Activated CD8-positive, alpha-beta memory T cell treated with anti-CD3 and anti-CD28 coated beads, Interleukin-2, amount 50 U/mL, for 48 hours (primary cell): Measurements from ENCODE around the gene ARAP1.

Experiments used
- DNase-seq: peaks from one replicate; pipeline ENCODE4 v3.0.0-alpha.2; 2020

ARAP1 gene

DNA sequence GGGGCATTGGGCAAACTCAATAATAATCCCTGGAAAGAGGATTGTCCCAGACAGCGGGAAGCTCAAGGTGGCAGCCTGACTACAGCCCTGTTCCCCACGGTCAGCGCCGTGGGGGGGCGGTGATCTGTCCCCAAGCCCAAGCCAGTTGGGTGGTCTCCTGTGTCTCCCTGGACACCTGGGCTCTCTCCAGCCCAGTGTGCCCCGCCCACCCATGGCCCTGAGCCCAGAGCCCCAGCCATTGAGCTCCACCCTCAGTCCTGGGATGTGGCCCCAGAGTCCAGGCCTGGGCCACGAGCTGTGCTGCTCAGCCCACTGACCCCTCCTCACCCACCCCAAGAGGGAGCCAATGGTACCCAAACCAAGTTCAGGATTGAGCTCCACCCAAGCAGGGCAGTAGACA, 50.1 kb downstream of the ARAP1 start:
- no peak for DNase-seq

DNA sequence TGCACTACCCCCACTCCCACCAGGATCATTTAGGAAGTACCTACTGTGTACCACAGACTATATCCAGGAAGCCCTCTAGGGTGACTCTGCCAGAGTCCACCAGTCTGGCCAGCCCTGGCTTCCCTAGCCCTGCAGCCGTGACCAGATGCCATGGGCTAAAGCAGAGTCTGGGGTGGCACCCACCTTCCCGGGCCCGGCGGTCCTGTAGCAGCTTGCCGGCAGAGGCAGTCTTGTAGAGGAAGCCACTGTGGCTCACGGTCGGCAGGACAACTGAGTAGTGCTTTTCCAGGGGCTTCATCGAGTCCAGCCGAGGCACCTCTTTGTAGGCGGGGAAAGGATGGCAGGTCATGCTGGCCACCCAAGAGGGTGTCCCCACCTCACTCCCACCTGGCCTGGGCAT, 50.7 kb downstream of the ARAP1 start:
- DNase-seq = no peak

DNA sequence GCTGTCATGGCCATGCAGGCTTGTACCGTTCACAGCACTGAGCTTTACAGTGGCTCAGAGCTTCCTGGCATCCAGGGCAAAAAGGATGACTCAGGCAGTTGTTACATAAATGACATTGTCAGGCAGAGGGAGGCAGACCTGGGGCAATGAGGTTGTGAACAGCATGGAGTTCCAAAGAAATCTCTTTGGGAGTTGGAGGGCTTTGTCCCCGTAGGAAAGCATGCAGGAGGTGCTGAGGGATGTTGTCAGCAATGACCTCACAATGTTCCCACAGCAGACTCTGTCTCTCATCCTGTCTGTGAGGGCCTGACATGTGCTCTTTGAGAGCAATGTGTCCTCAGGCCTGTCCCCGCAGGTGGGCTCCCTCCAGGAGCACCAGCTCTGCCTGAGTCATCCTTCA, 52.1 kb downstream of the ARAP1 start:
- DNase-seq = no peak

DNA sequence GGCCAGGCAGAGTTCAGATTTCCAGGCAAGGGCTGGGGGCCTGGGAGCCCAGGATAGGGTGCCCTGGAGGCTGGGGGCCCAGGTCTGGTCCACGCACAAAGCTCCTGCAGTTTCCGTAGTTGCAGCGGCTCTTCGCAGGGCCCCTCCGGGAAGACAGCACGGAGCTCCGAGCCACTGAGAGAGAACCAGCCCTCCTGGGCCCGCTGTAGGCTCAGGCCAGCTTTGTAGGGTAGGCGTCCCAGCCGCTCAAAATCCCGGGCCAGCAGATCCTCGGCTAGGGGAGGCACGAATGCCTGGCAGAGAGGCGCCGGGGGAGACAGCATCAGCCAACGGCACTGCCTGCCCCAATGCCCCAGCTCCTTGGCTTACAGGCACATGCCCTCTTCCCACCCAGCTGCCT, 54.4 kb downstream of the ARAP1 start:
- no peak for DNase-seq

DNA sequence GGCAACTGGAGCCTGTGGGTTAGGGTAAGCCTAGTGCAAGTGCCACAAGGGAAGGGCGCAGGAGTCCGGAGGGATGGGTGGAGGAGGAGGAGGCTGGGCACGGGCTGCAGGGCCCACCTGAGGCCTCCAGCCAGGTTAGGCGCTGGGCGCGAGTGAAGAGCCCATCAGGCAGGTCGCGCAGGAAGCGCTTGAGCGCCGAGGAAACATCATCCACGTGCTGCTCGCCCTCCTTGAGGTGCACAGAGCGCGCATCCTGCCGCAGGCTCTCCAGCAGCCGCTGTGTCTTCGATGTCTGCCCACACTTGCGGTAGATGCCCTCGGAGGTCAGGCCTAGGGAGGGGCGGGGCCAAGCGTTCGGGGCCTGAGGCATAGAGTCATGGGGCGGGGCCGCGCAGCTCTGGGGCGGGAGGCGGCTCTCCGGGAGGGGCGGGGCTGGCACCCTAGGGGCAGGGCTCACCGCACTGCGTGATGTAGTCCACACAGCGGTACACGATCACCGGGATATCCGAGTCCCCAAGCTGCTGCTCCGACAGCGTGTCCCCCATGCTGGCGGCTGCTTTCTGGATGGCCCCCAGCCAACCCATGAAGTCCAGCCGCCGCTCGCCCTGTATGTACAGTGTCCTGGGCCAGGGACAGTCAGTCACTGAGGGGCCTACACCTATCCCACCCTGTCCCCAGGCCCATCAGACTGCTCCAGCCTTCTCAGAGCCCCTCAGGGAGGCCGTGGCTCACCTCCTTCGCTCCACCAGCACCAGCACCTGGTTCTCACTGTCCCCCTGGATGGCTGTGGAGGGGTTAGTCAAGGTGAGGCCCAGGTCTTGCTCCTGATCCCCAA, 55.1 kb downstream of the ARAP1 start:
- no peak for DNase-seq

DNA sequence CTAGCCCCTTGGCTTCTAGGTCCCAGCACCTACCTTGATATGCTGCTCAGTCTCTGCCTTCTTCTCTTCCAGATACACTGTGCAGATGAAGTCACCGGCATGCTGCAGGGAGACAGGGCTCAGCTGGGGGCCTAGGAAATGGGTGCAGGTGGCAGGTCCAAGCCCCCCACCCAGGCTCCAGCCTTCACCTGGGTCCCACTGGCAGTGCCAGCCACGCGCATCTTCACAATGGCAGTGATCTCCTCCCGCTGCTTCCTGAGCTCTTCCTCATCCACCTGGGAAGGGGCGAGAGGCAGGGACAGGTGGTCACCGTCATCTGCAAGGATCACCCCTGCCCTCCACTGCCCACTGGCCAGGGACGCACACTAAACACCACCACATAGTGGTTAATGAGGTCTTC, 56.9 kb downstream of the ARAP1 start:
- no peak for DNase-seq

DNA sequence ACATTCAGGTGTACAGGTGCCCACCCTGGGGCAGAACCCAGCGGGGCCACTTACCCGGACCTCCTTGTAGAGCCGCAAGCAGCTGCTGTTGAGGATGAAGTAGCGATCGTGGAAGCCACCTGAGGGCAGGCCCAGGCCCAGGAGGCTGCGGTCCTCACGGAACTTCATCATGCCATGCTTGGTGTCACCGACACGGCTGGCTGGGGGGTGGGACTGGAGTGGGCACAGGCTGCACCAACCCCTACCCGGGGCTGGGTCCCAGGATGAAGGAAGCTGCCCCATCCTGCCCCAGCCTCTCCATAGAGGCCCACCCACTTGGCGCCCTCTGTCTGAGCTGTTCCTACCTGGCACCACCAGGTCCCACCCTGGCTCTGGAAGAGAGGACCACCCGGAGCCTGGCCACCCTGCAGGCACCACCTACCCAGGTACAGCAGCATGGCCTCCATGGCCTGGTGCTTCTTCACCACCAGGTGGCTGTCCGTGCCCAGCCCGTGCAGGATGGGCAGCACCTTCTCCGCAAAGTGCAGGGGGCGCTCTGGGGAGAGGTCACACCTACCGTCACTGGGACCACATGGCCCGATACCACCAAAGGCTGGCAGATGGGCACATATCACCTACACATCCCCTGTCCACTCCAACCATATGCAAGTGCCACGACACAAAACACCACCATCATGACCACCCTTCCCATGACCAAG, 58.8 kb downstream of the ARAP1 start:
- no peak for DNase-seq

DNA sequence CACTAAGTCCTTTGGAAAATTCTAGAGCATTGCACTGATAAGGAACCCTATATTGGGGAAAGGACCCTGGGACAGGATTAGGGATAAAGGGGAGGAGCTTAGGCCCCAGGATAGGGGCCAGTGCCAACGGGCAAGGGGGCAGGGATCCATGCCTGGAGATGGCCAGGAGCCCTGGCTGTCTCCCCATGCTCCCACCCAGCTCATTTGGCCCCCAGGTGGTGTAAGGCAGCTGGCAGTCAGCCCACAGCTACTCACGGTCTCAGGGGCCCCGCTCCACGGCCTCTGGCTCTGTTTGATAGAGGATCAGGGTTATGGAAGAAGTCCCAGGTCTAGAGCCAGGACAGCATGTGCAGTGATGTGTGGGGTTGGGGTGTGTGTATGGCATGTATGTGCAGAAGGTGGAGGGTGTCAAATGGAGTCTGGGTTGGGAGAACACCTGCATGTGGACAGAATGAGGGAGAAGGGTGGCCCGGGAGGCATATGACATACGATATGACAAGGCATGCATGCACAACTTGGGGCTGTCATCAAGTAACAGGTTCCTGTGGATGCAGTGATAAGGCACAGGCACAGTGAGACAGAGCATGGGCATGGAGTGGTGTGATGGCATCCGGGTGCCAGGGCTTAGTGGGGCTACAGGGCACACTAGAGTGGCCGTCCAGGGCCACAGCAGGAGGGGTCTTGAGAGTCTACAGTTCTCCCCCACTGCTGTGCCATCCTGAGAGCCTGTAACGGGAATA, 59.5 kb downstream of the ARAP1 start:
- no peak for DNase-seq

DNA sequence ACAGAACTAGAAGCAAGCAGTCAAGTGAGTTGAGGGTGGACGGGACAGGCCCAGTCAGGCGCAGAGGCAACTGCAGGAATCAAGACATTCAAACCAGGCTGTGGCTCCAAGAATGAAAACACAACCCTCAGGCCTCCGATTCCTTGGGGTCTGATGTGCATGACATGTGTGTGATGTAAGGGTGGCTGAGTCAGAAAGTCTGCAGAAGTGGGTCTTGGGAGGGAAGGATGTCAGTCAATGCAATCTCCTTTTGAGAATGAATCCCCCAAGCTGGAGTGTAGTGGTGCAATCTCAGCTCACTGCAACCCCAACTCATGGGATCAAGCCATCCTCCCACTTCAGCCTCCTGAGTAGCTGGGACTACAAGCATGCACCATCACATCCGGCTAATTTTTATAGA, 62.0 kb downstream of the ARAP1 start:
- no peak for DNase-seq

DNA sequence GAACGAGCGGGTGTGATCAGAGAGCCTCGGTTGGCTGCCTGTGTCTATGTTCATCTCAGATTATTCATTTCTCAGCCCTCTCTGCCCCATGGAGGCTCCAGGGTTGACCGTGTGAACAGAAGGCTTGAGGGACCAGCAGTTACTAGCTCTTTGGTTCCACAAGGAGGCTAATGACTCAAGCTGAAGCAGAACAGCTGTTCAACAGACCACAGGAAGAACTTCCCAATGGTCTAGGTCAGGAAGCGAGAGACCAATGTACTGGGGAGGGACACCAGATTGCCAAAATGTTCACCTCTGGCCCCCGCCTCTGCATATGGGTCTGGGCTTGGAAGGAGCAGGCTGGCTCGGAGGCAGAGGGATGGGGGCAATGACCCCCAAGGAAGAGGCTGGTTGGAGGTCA, 63.3 kb downstream of the ARAP1 start:
- no peak for DNase-seq

DNA sequence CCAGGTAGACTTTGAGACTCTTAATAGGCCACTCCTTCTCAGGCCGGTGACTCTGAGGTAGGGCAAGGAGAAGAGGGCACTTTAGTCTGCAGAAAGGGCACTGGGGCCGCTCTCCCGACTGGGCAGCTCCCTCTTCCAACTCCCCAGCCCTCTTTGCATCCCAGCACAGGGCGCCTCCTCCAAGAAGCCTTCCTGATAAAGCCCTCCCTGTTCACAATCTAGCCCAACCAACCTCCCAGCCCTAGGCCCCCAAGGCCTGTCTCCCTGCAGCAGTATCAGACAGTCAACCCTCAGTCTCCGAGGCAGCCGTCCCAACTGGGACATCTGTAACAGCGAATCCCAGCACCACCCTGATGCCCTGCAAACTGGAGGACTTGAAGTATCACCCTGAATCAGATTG, 63.7 kb downstream of the ARAP1 start:
- DNase-seq = no peak

DNA sequence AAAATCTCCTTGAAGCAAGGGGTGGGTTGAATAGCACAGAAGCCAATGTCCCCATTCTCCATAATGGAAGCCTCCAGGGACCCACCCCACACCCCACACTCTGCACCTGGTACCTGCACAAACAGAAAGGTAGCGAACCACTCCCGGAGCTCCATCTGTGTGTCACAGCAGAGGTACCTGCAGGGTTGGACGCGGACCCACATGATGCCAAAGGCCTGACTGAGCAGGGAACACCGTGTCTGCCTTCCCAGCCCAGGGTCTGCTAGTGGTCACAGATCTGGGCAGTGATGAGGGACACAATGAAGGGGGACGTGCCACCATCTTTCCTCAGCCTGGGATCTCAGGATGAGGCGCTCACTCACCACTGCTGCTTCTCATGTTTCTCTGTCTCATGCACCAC, 64.9 kb downstream of the ARAP1 start:
- DNase-seq = no peak

DNA sequence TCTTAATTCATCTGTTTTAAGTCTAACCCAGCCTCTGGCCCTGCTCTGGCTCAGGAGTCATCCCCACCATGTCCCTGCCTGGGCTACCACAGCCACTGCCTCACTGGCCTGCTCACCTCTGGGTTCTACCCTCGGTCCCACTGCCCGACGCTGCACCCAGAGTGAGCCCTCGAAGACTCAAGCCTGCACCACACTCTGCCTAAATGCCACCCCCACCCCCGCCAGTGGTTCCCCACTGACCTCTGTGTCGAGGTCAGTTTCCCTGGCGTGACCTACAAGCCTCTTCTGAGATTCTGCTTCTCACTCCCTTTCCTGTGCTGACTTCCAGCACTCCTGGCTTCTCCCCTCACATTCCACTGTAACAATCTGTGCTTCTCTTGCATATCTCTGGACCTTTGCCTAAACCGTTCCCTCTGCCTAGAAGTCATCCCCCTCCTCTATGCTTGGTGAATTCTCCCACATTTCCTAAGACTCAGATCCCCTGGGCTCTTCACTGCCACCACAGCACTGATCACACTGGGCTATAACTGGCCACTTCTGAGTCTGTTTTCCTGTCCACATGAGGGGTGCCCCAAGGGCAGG, 65.5 kb downstream of the ARAP1 start:
- DNase-seq = no peak

DNA sequence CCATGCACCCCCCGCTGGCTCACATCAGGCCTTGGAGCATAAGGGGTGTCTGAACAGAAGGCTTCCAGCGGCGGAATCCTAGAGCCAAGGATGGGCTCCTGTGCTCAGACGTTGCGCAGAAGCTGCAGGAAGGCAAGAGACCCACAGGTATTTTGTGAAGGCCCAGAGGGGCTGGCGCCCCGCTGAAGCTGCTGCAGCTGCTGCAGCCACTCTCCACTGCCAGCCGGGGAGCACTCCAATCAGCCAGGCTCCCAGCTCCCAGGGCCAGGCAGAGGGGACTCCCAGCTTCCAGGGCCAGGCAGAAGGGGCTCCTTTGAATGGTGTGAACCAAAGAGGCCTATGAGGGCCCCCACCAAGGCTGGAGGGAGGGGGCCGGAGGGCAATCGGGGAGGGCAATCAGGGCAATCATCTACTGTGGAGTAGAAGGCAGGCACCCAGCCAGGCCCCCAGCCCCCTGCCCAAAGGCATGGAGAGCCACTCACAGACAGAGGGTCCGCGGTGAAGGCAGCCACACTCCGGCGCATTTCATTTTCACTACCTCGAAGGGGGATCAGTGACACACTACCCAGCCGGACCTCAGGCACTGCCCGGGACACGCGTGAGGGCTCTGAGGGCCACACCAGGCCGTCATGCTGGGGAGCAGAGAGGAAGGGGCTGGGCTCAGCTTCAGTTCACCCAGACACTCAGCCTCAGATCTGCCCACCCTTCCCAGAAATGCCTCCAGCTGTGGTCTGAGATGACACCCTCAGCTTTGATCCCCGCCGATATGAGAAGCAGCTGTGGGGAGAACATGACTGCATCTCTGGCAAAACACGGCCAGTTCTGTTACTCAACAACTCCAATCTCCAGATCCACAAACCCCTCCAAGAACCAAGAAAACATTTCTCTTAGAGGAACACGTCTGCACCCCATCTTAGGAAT, 66.4 kb downstream of the ARAP1 start:
- peak; percentile 81 for DNase-seq

DNA sequence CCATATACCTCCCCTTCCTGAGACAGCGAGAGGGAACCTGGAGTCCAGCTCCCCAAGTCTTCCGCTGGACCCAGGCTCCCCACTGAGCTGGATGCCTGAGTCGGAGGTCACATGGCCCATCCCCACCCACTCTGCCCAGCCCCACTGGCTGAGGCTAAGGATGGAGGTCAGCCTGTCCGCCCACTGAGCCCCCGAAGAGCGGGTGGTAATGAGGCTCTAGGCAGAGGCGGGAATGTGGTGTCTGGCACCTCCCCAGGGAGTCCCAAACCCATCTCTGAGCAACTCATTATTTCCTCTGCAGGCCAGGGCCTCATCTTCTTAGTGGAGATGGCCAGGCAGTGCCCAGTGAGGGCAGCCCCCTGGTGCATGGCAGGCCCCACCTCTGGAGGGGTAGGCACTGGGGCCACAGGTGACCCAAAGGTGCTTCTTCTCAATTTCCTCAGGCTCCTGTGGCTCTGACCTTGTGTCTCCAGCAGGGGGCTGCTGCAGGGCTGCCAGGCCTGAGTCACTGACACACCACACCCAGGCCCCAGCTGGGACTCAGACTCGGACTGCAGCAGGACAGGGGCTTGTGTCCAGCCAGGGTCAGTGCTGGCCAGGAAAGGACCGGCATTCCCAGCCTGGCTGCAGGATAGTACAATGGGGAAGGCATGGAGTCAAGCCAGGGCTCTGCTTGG, 67.8 kb downstream of the ARAP1 start:
- DNase-seq = peak; percentile 74

DNA sequence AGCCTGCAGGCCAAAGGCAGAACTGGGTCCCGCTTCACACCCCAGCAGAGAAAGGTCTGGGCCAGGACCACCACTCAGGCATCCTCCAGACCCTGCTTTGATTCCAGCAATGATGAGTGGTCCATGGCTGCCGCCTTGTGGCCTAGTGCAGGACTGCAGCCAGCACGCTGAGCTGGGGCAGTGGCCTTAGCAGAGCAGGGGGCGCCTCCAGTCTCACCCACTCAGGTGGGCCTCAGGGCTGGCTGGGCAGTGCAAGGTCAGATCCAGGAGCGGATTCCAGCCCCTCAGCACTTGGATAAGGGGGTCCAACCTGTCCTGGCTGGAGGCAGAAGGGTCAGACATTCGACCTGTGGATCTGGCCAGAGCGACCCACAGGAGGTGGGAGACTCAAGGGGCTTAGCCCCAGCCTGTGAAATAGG, 68.4 kb downstream of the ARAP1 start:
- peak; percentile 91 for DNase-seq

DNA sequence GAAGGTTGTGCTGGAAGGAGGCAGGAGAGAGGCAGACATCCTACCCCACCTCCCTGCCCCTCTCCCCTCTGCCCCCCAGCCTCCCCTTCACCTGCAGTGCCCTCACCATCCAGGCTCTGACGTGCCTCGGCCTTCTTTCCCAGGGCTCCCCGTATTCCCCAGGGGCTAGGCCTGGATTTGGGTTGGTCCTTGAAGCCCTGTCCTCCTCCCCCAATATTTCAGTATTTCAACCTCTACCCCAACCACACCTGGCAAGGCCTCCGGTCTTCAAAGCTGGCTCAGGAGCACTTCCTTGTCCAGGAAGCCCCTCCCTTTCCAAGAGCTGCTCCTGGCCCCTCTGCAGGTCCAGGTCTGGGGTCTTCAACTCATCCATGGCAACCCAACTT, 69.4 kb downstream of the ARAP1 start:
- DNase-seq = no peak

DNA sequence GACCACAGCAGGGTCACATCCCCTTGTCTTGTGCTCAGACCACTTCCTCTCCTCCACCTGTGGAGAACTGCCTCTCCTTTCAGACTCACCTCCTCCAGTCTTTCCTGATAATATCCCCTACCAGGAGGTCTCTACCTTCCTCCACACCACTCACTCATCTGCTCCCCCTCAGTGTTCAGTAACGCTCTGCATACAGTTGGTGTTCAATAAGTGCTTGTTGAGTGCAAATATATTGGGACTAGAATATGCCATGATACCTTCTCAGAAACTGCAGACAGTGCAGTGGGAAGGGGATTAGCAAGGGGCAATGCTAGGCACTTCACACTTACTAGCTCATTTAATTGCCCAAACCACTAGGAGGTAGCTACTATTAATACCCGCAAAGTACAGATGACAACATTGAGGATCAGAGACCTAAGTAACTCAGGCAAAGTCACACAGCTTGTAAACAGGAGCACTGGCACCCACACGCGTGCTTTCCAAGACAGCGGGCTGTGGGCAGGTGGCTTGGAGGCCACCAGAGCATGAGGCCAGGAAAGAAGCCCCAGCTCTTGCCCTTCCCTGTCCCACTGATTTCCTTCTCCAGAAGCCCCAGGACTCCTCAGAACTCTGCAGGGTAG, 69.9 kb downstream of the ARAP1 start:
- DNase-seq = no peak

DNA sequence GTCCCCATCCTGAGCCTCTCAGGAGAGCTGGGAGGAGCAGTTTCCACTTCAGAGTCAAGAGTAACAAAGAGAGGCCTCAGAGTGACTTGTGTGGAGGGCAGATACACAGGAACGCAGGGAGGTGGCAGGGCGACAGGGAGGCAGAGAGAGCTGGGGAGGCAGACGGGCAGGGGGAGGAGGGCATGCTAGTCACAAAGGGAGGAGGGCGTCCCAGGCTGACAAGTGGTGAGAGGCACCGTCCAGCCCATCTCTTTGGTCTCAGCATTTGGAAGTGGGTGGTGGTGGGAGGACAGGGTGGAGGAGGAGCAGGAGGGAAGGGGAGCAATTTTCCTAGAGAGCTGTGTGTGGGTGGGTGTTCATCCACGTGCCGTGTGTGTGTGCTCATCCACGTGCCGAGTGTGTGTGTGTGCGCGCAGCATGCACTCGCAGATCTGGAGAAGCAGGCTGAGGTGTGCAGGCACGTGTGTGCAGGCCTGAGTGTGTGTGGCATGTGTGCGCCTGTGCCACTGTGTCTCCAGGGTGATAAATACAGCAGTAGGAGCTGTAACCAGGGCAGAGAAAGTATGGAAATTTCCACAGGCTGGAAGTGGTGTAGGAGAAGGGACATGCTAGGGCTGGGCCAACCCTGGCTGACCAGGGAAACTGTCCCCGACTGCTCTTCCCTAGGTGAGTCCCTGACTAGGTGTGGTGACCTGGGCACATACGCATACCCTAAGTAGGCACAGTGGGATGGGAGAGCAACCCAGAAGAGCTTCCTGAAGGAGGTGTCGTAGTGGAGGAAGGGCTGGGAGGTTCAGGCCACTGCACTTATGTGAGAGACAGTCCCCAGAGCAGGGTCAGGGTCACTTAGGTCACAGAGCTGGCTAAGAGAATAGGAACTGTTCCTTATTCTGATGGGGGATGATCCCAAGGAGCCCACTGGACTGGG, 70.7 kb downstream of the ARAP1 start:
- no peak for DNase-seq

DNA sequence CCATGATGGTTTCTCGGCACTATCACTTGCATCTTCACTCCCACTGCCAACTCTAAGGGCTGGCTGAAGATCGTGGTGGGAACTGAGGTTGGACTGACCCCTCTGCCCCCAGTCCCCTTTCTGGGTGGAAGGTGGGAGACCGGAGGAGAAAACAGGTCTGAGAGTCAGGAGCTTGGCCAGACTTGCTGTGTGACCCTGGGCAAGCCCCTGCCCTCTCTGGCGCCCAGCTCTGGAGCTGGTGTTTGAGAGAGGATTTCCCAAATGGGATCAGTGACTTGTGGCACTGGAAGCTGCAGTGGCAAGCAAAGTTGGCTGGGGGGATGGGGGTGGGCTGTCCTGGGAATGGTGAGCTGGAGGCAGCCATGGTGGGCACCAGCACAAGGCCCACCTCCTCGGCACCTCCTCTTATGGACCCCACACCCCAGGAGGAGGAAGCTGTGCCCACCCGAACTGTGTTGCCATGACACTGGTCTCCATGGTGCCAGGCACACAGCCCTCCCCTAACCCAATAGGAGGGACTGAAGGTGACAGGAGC, 71.5 kb downstream of the ARAP1 start:
- no peak for DNase-seq
